Mesothelial cell of epicardium (in vitro differentiated cells): Measurements from ENCODE around the gene CTSA. TPM values are rescaled to one million over a fixed set of nuclear protein-coding genes. Genes with fewer than 3 reads are reported as not detected.
"Not testable (repeated sequence)": the region's sequence is repeated elsewhere in the genome, so short reads cannot be mapped to it uniquely, and the experiment has no call there.

Experiments used
- DNase-seq, 2 experiments: peaks; one replicate each; pipeline ENCODE4 v3.0.0; 2021; ENCODE audit warnings: low spot score in 2 of 2; ENCODE audit not compliant: unreplicated experiment in 2 of 2
- H3K27ac Mint-ChIP-seq: 2 replicates; pipeline ENCODE4 v1.8.0; 2021; ENCODE audit warnings: mixed read lengths
- H3K27me3 Mint-ChIP-seq: 2 replicates; pipeline ENCODE4 v1.8.0; 2021; ENCODE audit warnings: low read depth, mixed read lengths
- H3K36me3 Mint-ChIP-seq: 2 replicates; pipeline ENCODE4 v1.8.0; 2021; ENCODE audit warnings: mixed read lengths
- H3K4me1 Mint-ChIP-seq: 2 replicates; pipeline ENCODE4 v1.8.0; 2021; ENCODE audit warnings: mixed read lengths
- H3K4me3 Mint-ChIP-seq: 2 replicates; pipeline ENCODE4 v1.8.0; 2021; ENCODE audit warnings: mild to moderate bottlenecking, moderate library complexity, mixed read lengths
- H3K9me3 Mint-ChIP-seq: 2 replicates; pipeline ENCODE4 v1.8.0; 2021; ENCODE audit warnings: mixed read lengths
- total RNA-seq: library from RNA; stranded (reverse); gene quantifications from 3 replicates; pipeline ENCODE4 v1.2.1, GENCODE V29; 2021
- TF ChIP-seq, protein P1 (sequence below): fragments of 200-600 bp; sonication (generic); IDR thresholded peaks from one replicate; pipeline ENCODE4 v1.5.0; 2021; ENCODE audit warnings: antibody characterized with exemption; ENCODE audit not compliant: unreplicated experiment

The CTSA gene
- total RNA-seq, 1 donor from 2014 or later = 86.7 TPM

DNA sequence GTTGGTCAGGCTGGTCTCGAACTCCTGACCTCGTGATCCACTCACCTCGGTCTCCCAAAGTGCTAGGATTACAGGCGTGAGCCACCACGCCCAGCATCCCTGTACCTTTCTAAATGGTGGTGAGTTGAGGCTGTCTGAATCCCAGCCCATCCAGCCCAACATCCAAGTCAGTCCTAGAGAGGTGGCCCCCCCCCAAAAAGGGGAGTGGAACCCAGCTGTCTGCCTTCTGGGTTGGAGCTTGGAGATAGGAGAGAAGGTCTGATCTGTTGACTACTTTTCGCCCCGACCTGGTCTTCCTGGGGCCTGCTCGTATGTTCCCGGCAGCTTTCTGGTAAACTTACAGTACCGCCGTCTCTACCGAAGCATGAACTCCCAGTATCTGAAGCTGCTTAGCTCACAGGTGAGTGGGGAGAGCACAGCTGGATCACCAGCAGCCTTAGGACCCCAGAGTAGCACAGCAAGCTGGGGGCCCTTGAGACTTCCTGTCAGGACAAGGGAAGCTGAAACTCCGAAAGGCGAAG lies 5.6 kb downstream of the CTSA start:
- H3K4me1 Mint-ChIP-seq = peaks cover 7% of the 10 kb centered on the region
- H3K9me3 Mint-ChIP-seq = no peaks in the 10 kb centered on the region
- TF ChIP-seq, protein P1, sequence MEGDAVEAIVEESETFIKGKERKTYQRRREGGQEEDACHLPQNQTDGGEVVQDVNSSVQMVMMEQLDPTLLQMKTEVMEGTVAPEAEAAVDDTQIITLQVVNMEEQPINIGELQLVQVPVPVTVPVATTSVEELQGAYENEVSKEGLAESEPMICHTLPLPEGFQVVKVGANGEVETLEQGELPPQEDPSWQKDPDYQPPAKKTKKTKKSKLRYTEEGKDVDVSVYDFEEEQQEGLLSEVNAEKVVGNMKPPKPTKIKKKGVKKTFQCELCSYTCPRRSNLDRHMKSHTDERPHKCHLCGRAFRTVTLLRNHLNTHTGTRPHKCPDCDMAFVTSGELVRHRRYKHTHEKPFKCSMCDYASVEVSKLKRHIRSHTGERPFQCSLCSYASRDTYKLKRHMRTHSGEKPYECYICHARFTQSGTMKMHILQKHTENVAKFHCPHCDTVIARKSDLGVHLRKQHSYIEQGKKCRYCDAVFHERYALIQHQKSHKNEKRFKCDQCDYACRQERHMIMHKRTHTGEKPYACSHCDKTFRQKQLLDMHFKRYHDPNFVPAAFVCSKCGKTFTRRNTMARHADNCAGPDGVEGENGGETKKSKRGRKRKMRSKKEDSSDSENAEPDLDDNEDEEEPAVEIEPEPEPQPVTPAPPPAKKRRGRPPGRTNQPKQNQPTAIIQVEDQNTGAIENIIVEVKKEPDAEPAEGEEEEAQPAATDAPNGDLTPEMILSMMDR = no peak
- DNase-seq = no peak
- H3K27me3 Mint-ChIP-seq = no peaks in the 10 kb centered on the region
- H3K36me3 Mint-ChIP-seq = peaks cover 10% of the 10 kb centered on the region
- H3K27ac Mint-ChIP-seq = no peak overlapping the region
- no peak overlapping the region for H3K4me3 Mint-ChIP-seq

GRCh38 chr20:45897289-45897688 lies 6.2 kb downstream of the CTSA start:
- Mint-ChIP-seq H3K4me1 (peaks cover 4% of the 10 kb centered on the region), H3K36me3 (peaks cover 10% of the 10 kb centered on the region), H3K27me3 (no peaks in the 10 kb centered on the region), H3K4me3 (no peak overlapping the region), H3K9me3 (no peaks in the 10 kb centered on the region), H3K27ac (no peak overlapping the region)
- TF ChIP-seq, protein P1 = no peak
- no peak for DNase-seq

DNA sequence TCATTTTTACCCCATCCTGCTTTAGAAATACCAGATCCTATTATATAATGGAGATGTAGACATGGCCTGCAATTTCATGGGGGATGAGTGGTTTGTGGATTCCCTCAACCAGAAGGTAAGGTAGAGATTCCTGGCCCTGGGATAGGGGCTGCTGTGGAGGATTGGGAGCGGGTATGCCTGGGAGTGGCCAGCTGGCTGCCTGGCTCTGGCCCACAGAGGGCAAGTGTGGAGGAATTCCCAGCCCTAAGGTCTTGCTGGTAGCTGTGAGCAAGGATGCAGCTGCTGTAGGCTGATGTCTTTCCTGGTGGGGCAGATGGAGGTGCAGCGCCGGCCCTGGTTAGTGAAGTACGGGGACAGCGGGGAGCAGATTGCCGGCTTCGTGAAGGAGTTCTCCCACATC lies 6.6 kb downstream of the CTSA start:
- Mint-ChIP-seq H3K27ac (no peak overlapping the region), H3K9me3 (no peaks in the 10 kb centered on the region), H3K4me1 (no peaks in the 10 kb centered on the region), H3K4me3 (no peak overlapping the region), H3K36me3 (peaks cover 10% of the 10 kb centered on the region), H3K27me3 (no peaks in the 10 kb centered on the region)
- TF ChIP-seq, protein P1 = no peak
- no peak for DNase-seq

GRCh38 chr20:45898285-45898684 lies 7.2 kb downstream of the CTSA start:
- H3K36me3 Mint-ChIP-seq = peaks cover 10% of the 10 kb centered on the region
- DNase-seq = no peak
- no peak overlapping the region for H3K27ac Mint-ChIP-seq
- no peaks in the 10 kb centered on the region for H3K4me1 Mint-ChIP-seq
- H3K4me3 Mint-ChIP-seq = no peak overlapping the region
- no peaks in the 10 kb centered on the region for H3K9me3 Mint-ChIP-seq
- TF ChIP-seq, protein P1 = no peak
- no peaks in the 10 kb centered on the region for H3K27me3 Mint-ChIP-seq

GRCh38 chr20:45899046-45899835 lies 8.1 kb downstream of the CTSA start:
- H3K27ac Mint-ChIP-seq = no peak overlapping the region
- no peaks in the 10 kb centered on the region for H3K9me3 Mint-ChIP-seq
- no peaks in the 10 kb centered on the region for H3K4me1 Mint-ChIP-seq
- H3K27me3 Mint-ChIP-seq = no peaks in the 10 kb centered on the region
- TF ChIP-seq, protein P1 = no peak
- no peak for DNase-seq
- H3K36me3 Mint-ChIP-seq = peaks cover 12% of the 10 kb centered on the region
- H3K4me3 Mint-ChIP-seq = no peak overlapping the region

DNA sequence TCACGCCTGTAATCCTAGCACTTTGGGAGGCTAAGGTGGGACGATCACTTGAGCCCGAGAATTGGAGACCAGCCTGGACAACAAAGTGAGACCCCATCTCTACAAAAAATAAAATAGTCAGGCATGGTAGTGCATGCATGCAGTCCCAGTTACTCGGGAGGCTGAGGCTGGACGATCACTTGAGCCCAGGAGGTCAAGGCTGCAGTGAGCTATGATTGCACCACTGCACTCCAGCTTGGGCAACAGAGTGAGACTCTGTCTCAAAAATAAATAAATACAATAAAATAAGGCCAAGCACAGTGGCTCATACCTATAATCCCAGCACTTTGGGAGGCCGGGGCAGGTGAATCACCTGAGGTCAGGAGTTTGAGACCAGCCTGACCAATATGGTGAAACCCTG lies 10.2 kb downstream of the CTSA start:
- peaks cover 19% of the 10 kb centered on the region for H3K36me3 Mint-ChIP-seq
- not testable (repeated sequence) for H3K4me3 Mint-ChIP-seq, DNase-seq, H3K9me3 Mint-ChIP-seq, H3K27me3 Mint-ChIP-seq, H3K4me1 Mint-ChIP-seq, H3K27ac Mint-ChIP-seq
